ENCODE results near the gene YAF2.

YAF2 gene

GRCh38 chr12:42238240-42239140 lies at the start of gene YAF2:
Gene YAF2, minus strand, starts transcription at chr12:42238248. Its CDS starts 68 bp downstream, at chr12:42238180.
- peak; percentile 68 for DNase-seq (ENCODE audit: low spot score)

GRCh38 chr12:42286741-42287140 lies 48.7 kb upstream of the YAF2 start:
- no peak for DNase-seq (ENCODE audit: low spot score)

- no peak for DNase-seq (ENCODE audit: low spot score)
These were observed 47.4 kb upstream of the YAF2 start for GRCh38 chr12:42285431-42285830.

- DNase-seq (ENCODE audit: low spot score): no peak
These were observed 46.8 kb upstream of the YAF2 start for GRCh38 chr12:42284876-42285275.

DNA sequence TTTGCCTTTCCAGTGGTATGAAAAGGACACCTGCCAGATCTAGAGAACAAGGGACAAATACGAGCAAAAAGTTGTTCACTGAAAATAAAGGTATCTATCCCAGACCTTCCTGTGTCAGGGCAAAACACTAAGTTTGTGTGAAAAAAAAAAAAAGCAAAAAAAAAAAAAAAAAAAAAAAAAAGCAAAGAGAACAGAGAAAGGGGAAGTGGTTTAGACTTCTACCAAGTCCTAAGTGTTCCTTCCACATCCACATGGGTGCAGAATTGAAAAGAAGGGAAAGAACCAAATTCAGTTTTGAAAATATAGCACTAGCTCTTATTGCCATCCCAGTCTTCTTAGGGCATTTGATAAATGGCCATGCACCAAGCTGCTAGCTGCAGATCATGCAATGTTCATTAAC lies 46.1 kb upstream of the YAF2 start:
- no peak for DNase-seq (ENCODE audit: low spot score)

DNA sequence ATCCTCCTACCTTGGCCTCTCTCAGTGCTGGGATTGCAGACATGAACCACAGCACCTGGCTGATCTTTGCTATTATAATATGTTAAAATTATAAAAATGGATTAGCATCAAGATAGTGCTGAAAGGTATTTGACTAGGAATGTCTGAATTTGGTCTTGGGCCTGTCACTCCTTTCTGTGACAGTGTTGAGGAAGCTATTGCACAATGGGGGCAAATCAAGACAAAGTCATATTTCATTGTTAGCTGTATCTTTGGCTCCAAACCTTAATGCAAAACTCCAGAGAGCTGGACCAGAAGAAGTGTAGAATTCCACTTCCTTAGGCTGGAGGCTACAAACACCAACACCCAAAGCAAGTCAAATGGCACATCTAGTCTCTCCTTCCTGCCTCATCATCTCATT lies 45.7 kb upstream of the YAF2 start:
- no peak for DNase-seq (ENCODE audit: low spot score)

GRCh38 chr12:42282294-42282693 lies 44.2 kb upstream of the YAF2 start:
- no peak for DNase-seq (ENCODE audit: low spot score)

DNA sequence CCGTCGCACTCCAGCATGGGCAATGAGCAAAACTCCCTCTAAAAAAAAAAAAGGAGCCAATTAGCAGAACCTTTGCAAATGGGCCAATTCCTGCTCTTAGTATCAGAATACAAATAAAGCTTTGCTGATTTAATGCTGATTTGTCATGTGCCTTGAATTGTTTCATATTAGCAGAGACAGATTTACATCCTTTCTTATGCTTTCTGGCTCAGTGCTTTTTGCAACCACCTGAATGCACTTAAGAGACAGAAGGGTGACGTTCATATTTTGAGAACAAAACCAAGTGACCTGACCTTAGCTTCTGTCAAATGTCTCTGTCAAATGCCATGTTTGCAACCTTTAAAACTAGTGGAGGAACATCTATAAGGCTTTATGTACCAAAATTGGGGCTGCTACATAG lies 43.8 kb upstream of the YAF2 start:
- no peak for DNase-seq (ENCODE audit: low spot score)

GRCh38 chr12:42281278-42281677 lies 43.2 kb upstream of the YAF2 start:
- no peak for DNase-seq (ENCODE audit: low spot score)

GRCh38 chr12:42278128-42278510 lies 40.1 kb upstream of the YAF2 start:
- no peak for DNase-seq (ENCODE audit: low spot score)

GRCh38 chr12:42277396-42278127 lies 39.5 kb upstream of the YAF2 start:
- DNase-seq (ENCODE audit: low spot score): no peak

DNA sequence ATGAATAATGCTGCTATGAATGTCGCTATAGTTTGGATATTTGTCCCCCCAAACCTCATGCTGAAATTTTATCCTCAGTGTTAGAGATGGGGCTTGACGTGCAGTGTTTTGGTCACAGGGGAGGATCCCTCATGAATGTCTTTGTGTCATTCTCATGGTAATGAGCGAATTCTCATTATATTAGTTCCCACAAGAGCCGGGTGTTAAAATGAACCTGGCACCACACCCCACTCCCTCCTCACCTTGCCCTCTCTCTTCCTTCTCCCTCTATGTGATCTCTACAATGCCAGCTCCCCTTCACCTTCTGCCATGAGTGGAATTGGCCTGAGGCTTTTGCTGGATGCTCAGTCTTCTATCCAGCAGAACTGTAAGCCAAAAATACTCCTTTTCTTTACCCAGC lies 37.5 kb upstream of the YAF2 start:
- no peak for DNase-seq (ENCODE audit: low spot score)

DNA sequence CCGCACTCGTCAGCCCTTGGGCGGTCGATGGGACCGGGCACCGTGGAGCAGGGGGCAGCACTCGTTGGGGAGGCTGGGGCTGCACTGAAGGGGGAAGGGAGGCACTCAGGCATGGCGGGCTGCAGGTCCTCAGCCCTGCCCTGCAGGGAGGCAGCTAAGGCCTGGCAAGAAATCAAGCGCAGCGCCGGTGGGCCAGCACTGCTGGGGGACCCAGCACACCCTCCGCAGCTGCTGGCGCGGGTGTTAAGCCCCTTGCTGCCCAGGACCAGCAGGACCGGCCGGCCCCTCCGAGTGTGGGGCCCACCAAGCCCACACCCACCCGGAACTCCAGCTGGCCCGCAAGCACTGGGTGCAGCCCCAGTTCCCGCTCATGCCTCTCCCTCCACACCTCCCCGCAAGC lies 35.7 kb upstream of the YAF2 start:
- DNase-seq (ENCODE audit: low spot score): no peak

GRCh38 chr12:42270596-42270995 lies 32.5 kb upstream of the YAF2 start:
- no peak for DNase-seq (ENCODE audit: low spot score)

DNA sequence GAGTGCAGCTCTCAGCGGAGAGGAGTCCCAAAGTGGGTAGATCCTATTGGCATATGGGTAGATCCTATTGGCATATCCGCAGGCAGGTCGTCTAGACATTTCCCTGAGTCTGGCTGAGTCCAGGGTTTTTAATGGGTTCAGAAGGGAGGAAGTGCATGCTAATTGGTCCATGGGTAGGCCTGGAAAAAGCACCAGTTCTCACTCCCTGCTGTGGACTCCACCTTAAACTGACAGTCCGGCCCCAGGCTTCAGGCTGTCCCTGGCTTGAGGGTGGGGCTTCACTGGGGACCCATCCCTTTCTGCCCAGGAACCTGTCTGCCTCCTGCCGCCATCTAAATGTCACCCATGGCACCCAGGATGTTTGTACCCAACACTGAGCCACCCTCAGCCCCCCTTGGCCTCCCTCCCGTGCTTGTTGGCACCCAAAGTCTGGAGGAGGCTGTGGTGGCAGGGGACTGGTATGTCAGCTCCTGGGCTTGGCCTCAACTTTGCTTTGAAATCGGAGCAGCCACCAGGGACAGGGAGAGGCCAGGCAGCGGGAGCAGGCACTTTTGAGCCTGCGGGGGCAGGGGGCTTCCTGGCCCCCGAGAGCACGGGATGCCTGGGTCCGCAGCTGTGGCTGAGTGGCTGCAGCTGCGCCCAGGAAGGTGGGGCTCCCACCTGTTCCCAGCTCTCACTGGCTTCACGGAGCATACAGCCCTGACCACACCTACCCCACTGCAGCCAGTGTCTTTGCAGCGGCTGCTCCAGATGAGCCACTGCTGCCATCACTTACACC lies 29.6 kb upstream of the YAF2 start:
- no peak for DNase-seq (ENCODE audit: low spot score)

- DNase-seq (ENCODE audit: low spot score): no peak
These were observed 28.7 kb upstream of the YAF2 start for GRCh38 chr12:42266579-42267230.

DNA sequence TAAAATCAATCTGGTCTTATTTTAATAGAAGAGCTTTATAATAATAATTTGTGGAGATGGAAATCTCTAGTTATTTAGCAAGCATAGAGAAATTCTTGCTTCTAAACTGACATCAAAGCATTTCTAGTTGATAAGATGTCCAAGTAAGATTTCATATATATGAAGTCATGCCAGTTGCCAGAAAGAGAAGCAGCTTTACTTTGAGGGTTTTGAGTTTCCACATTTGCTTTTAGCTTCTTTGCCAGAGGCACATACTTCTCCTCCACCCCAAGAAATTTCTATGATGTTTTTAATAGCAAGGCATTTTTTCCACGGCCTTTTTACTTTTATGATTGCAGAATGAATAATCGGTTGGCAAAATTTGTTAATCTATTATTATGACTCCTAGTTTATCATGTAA lies 24.2 kb upstream of the YAF2 start:
- DNase-seq (ENCODE audit: low spot score): no peak

DNA sequence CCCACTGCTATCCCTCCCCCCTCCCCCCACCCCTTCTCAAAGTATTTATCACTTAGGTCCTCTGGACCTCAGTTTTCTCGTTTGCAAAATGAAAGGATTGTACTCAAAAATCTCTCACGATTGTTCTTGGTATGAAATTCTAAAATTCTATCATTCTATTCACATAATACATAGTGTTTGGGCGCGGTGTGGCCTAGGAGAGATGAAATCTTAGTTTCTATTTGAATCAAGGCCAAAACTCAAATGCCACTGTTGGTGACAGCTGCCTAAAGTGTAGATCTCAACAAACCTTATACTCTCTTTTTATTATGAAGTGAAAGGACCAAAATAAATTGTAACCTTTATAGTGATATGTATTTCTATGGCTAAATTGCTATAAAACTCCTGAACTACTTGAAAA lies 23.7 kb upstream of the YAF2 start:
- no peak for DNase-seq (ENCODE audit: low spot score)

DNA sequence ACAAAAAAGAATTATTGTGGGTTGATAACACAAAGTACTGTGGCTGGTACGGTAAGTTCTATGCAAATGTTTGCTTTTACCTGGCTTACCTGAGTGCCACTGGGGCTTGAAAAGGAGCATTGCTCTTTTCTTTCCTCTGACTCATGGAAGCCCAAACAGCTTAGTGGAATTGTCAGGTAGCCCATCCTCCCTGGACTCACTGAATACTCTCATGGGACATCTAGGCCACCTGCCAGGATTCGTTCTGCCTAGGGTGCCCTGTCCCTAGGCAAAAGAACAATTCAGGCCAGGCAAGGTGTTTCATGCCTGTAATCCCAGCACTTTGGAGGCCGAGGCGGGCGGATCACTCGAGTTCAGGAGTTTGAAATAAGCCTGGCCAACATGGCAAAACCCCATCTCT lies 22.5 kb upstream of the YAF2 start:
- no peak for DNase-seq (ENCODE audit: low spot score)

DNA sequence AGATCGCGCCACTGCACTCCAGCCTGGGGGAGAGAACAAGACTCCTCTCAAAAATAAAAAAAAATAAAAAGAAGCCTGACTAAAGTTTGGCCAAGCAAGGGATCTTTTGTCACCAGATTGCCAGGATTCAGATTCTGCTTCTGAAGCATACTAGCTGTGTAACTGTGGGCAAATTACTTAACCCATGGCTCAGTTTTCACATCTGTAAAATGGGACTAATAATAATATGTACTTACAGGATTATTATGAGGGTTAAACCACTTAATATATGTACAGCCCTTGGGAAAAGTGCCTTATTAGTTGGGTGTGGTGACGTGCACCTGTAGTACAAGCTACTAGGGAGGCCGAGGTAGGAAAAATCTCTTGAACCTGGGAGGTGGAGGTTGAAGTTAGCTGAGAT lies 21.7 kb upstream of the YAF2 start:
- no peak for DNase-seq (ENCODE audit: low spot score)

GRCh38 chr12:42255866-42256261 lies 17.8 kb upstream of the YAF2 start:
- no peak for DNase-seq (ENCODE audit: low spot score)

GRCh38 chr12:42255221-42255865 lies 17.3 kb upstream of the YAF2 start:
- DNase-seq (ENCODE audit: low spot score): no peak
